Stimulated activated CD8-positive, alpha-beta memory T cell treated with anti-CD3 and anti-CD28 coated beads, Interleukin-2, amount 100 ng/mL, for 1 hour (primary cell): ENCODE data around the gene ANKRD40.
"Not testable (repeated sequence)": the region's sequence is repeated elsewhere in the genome, so short reads cannot be mapped to it uniquely, and the experiment has no call there.

Source experiments
- DNase-seq, 2 donors: peaks; one replicate each; pipeline ENCODE4 v3.0.0-alpha.2; 2020; ENCODE audit warnings: low read depth in 2 of 2

The ANKRD40 gene, protein sequence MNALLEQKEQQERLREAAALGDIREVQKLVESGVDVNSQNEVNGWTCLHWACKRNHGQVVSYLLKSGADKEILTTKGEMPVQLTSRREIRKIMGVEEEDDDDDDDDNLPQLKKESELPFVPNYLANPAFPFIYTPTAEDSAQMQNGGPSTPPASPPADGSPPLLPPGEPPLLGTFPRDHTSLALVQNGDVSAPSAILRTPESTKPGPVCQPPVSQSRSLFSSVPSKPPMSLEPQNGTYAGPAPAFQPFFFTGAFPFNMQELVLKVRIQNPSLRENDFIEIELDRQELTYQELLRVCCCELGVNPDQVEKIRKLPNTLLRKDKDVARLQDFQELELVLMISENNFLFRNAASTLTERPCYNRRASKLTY

DNA sequence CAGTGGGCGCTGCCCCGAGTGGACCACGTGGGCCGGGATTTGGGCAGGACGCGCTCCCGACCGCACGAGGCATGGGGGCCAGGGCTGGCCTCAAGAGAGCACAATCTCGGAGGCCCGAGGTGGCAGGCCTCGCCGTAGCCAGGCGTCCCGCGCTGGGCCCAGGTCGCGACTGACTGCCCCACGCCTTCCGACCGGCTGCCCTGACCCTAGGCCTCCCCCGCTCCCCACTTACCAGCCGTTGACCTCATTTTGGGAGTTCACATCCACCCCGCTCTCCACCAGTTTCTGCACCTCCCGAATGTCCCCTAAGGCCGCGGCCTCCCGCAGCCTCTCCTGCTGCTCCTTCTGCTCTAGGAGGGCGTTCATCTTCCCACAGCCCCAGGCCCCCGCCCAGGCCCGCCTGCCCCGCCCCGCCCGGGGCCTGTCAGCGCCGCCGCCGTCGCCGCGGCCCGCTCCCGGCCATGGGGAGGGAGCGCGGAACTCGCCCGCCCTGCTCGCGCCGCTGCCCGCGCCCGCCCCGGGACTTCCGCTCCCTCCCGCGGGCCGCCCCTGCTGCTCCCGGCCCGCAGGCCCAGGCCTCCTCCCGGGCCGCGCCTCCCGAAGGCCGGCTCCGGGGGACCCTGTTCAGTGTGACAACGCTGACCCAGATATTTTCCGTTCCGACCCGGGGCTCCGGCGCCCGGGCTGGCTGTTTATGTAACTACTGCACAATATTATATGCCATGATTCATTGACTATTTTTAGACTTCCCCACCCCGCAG, at the start of gene ANKRD40:
TSS of gene ANKRD40 (minus strand) at position 626 of the 761 bp plus-strand sequence. CDS start at position 366, 260 bp downstream.
- peak; percentile 78 to 86 for DNase-seq

- no peak for DNase-seq
Measured at GRCh38 chr17:50754521-50754920, 46.8 kb upstream of the ANKRD40 start.

- no peak for DNase-seq
Measured at GRCh38 chr17:50749245-50749644, 41.5 kb upstream of the ANKRD40 start.

- DNase-seq: no peak
Measured at GRCh38 chr17:50745631-50746030, 37.9 kb upstream of the ANKRD40 start.

GRCh38 chr17:50739098-50739497, 31.4 kb upstream of the ANKRD40 start:
- DNase-seq: no peak

- DNase-seq: no peak
Measured at GRCh38 chr17:50737118-50737698, 29.5 kb upstream of the ANKRD40 start.

- no peak for DNase-seq
Measured at GRCh38 chr17:50735287-50735686, 27.6 kb upstream of the ANKRD40 start.

DNA sequence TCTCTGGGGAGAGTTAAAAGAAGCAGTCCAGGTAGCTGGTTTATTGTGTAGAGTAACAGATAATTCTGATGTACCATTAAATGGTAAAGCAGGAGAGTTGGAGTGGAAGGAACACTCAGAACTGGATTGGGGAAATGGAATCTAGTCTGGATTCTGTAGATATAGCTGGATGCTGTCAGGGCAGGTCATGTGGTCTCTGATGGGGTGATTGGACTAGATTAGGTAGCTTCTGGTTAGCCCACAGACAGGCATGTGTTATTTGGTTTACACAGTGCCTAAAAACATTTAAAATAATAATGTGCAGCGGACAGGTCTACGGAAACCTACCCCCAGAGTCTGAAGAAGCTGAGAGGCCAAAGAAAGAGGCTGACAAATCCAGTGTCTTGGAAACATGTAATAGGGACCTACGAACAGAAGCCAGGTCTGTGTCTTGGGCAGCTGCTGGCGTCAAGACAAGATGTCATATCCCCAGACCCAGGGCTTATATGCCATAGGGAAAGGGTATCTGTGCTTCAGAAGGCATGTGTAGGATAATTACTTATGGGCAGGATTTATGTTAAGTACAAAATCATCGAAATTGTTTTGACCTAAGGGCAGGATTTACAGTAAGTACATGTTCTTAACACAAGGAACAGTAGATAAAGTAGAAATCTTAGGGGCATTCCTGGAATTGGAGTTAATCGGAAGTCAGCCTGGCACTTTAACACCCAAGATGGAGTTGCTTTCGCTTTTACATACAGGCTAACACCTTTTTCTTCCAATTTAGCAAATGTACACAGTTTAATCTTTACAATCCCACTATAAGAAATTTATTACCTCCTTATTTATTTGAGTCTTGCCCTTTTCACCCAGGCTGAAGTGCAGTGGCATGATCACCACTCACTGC, 24.1 kb upstream of the ANKRD40 start:
- no peak for DNase-seq

GRCh38 chr17:50728881-50729765, 21.4 kb upstream of the ANKRD40 start:
- DNase-seq: no peak

DNA sequence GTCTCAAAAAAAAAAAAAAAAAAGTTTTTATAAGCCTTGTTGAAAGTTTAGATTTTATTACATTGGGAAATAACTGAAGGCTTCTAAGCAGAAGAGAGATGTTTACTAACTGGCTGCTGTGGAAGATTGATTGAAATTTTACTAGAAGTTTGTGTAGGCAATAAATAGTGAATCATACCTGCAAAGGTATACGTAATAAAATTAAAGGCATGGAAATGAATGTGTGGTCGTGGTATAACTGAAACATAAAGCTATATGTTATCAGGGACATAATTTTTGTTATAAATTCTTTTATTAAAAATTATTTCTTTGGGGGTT, 20.4 kb upstream of the ANKRD40 start:
- no peak for DNase-seq

GRCh38 chr17:50725769-50726655, 18.3 kb upstream of the ANKRD40 start:
- no peak for DNase-seq

GRCh38 chr17:50724622-50725021, 16.9 kb upstream of the ANKRD40 start:
- DNase-seq: not testable (repeated sequence)

DNA sequence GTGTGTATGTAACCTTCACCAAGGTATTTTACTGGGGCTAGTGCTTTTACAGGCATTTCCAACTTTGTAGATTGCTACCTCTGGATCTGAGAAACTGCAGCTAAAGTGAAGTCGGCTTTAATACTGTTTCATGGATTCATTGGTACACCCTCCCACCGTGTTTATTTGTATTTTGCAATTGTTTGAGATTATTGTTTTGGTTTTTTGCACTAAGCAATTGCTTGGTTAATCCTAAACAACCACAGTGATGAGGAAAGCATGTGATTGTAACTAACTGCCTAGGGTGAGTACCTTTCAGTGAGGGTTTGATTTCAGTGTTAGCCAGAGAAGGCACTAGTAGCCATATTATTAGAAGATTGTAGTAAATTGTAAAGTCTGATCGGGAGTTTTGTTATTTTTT, 15.0 kb upstream of the ANKRD40 start:
- DNase-seq: no peak

- DNase-seq: no peak
Measured at GRCh38 chr17:50721194-50722010, 13.7 kb upstream of the ANKRD40 start.

DNA sequence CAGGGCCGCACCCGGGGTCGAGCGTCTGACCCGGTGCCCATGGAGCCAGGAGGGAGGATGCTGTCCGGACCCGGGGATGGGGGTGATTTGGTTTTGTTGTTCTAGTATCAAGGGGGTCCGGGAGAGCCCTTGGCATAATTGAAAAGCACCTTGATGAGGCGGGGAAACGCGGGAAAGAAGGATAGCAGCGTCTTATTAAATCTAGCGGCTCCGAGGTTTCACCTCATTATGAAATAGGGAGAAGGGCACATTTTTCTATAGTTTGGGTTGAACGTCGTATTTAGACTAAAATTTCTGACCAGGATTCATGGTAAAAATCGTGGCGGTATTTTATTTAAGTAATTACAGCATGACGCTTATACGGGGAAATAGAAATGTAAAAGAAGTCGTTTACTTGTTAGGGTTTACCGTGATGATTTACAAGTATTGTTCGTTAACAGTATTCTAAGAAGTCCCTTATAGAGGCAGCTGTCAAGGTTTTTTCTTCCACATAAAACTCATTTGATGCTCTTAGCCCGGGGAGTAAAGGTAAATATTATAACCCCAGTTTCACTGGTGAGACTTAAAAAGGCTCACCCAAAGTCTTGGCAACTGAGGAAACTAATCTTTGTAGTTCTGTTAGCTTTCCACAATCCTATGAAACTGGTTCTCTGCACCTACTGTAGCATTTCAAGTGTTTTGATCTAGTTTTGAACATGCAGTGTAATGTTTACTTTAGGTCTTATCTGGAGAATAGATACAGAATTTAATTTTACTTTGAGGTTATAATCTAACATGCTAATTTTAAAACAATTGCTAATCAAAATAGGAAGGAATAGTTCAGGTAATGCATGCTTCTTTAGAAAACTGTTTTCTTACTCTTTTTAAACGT, 12.4 kb upstream of the ANKRD40 start:
- no peak for DNase-seq

GRCh38 chr17:50719144-50719923, 11.6 kb upstream of the ANKRD40 start, which contains the start of gene LUC7L3:
Gene LUC7L3, plus strand, starts transcription at chr17:50719603. Its CDS starts 130 bp downstream, at chr17:50719733.
- DNase-seq: peak; percentile 84

DNA sequence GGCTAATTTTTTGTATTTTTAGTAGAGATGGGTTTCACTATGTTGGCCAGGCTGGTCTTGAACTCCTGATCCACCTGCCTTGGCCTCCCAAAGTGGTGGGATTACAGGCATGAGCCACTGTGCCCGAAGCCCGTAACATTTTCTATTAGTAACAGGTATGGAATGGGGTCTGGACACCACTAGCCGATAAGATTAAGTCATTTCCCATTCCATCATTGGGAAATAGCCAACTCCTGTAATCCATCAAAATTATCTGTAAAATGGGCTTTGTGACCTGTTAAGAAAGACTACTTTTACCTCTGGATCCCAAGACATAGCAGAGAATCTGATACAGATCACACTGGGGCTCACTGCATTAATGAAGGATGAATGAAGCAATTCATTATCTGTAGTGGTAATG, 7.8 kb upstream of the ANKRD40 start:
- no peak for DNase-seq
